ENCODE data around the gene COPZ2.
"Not testable (repeated sequence)": the region's sequence is repeated elsewhere in the genome, so short reads cannot be mapped to it uniquely, and the experiment has no call there.

COPZ2 gene

GRCh38 chr17:47992216-47992615 is 45.4 kb downstream of the COPZ2 start:
- Histone ChIP-seq H3K4me3 (ENCODE audit: low read depth in 1 of 2, low read length in 2 of 2) (no peak overlapping the region), H3K9me3 (ENCODE audit: control insufficient read depth in 1 of 2, low read length in 2 of 2) (no peaks in the 10 kb centered on the region), H3K27ac (ENCODE audit: low read length) (no peak overlapping the region), H3K36me3 (ENCODE audit: control insufficient read depth in 1 of 2, insufficient read depth in 2 of 2, low read length in 2 of 2) (no peaks in the 10 kb centered on the region), H3K27me3 (ENCODE audit: low read depth, low read length) (peaks cover 7% of the 10 kb centered on the region), H3K4me1 (ENCODE audit: control insufficient read depth in 1 of 2, insufficient read depth in 2 of 2, low read length in 2 of 2) (peaks cover 0 to 6% of the 10 kb centered on the region in 2 donors)

- Histone ChIP-seq H3K27ac (ENCODE audit: low read length) (no peak overlapping the region), H3K27me3 (ENCODE audit: low read depth, low read length) (peaks cover 7% of the 10 kb centered on the region), H3K9me3 (ENCODE audit: control insufficient read depth in 1 of 2, low read length in 2 of 2) (no peaks in the 10 kb centered on the region), H3K4me3 (ENCODE audit: low read depth in 1 of 2, low read length in 2 of 2) (no peak overlapping the region), H3K36me3 (ENCODE audit: control insufficient read depth in 1 of 2, insufficient read depth in 2 of 2, low read length in 2 of 2) (no peaks in the 10 kb centered on the region), H3K4me1 (ENCODE audit: control insufficient read depth in 1 of 2, insufficient read depth in 2 of 2, low read length in 2 of 2) (peaks cover 0 to 8% of the 10 kb centered on the region in 2 donors)
These were observed 46.5 kb downstream of the COPZ2 start for GRCh38 chr17:47990962-47991731.

GRCh38 chr17:47989700-47990099 is 47.9 kb downstream of the COPZ2 start:
- Histone ChIP-seq H3K4me1 (ENCODE audit: control insufficient read depth in 1 of 2, insufficient read depth in 2 of 2, low read length in 2 of 2) (peaks cover 0 to 8% of the 10 kb centered on the region in 2 donors), H3K27ac (ENCODE audit: low read length) (no peak overlapping the region), H3K9me3 (ENCODE audit: control insufficient read depth in 1 of 2, low read length in 2 of 2) (no peaks in the 10 kb centered on the region), H3K4me3 (ENCODE audit: low read depth in 1 of 2, low read length in 2 of 2) (no peak overlapping the region), H3K27me3 (ENCODE audit: low read depth, low read length) (no peaks in the 10 kb centered on the region), H3K36me3 (ENCODE audit: control insufficient read depth in 1 of 2, insufficient read depth in 2 of 2, low read length in 2 of 2) (no peaks in the 10 kb centered on the region)

GRCh38 chr17:47989159-47989558 is 48.4 kb downstream of the COPZ2 start:
- no peak overlapping the region for H3K27ac ChIP-seq (ENCODE audit: low read length)
- no peak overlapping the region for H3K4me3 ChIP-seq (ENCODE audit: low read depth in 1 of 2, low read length in 2 of 2)
- no peaks in the 10 kb centered on the region for H3K36me3 ChIP-seq (ENCODE audit: control insufficient read depth in 1 of 2, insufficient read depth in 2 of 2, low read length in 2 of 2)
- H3K27me3 ChIP-seq (ENCODE audit: low read depth, low read length), result no peaks in the 10 kb centered on the region
- peaks cover 0 to 8% of the 10 kb centered on the region in 2 donors for H3K4me1 ChIP-seq (ENCODE audit: control insufficient read depth in 1 of 2, insufficient read depth in 2 of 2, low read length in 2 of 2)
- no peaks in the 10 kb centered on the region for H3K9me3 ChIP-seq (ENCODE audit: control insufficient read depth in 1 of 2, low read length in 2 of 2)

- not testable (repeated sequence) for H3K27ac ChIP-seq (ENCODE audit: low read length); H3K4me1 ChIP-seq (ENCODE audit: control insufficient read depth in 1 of 2, insufficient read depth in 2 of 2, low read length in 2 of 2); H3K27me3 ChIP-seq (ENCODE audit: low read depth, low read length); H3K4me3 ChIP-seq (ENCODE audit: low read depth in 1 of 2, low read length in 2 of 2); H3K9me3 ChIP-seq (ENCODE audit: control insufficient read depth in 1 of 2, low read length in 2 of 2); H3K36me3 ChIP-seq (ENCODE audit: control insufficient read depth in 1 of 2, insufficient read depth in 2 of 2, low read length in 2 of 2)
These were observed 49.2 kb downstream of the COPZ2 start for GRCh38 chr17:47988445-47988844.

GRCh38 chr17:47987240-47987835 is 50.3 kb downstream of the COPZ2 start:
- H3K27ac ChIP-seq (ENCODE audit: low read length), result no peak overlapping the region
- peaks cover 0 to 8% of the 10 kb centered on the region in 2 donors for H3K4me1 ChIP-seq (ENCODE audit: control insufficient read depth in 1 of 2, insufficient read depth in 2 of 2, low read length in 2 of 2)
- no peak overlapping the region for H3K4me3 ChIP-seq (ENCODE audit: low read depth in 1 of 2, low read length in 2 of 2)
- no peaks in the 10 kb centered on the region for H3K27me3 ChIP-seq (ENCODE audit: low read depth, low read length)
- H3K9me3 ChIP-seq (ENCODE audit: control insufficient read depth in 1 of 2, low read length in 2 of 2), result no peaks in the 10 kb centered on the region
- H3K36me3 ChIP-seq (ENCODE audit: control insufficient read depth in 1 of 2, insufficient read depth in 2 of 2, low read length in 2 of 2), result peaks cover 0 to 11% of the 10 kb centered on the region in 2 donors

- peaks cover 4 to 19% of the 10 kb centered on the region in 2 donors for H3K36me3 ChIP-seq (ENCODE audit: control insufficient read depth in 1 of 2, insufficient read depth in 2 of 2, low read length in 2 of 2)
- no peaks in the 10 kb centered on the region for H3K9me3 ChIP-seq (ENCODE audit: control insufficient read depth in 1 of 2, low read length in 2 of 2)
- H3K4me1 ChIP-seq (ENCODE audit: control insufficient read depth in 1 of 2, insufficient read depth in 2 of 2, low read length in 2 of 2), result peaks cover 0 to 8% of the 10 kb centered on the region in 2 donors
- H3K27ac ChIP-seq (ENCODE audit: low read length), result no peak overlapping the region
- no peak overlapping the region for H3K4me3 ChIP-seq (ENCODE audit: low read depth in 1 of 2, low read length in 2 of 2)
- H3K27me3 ChIP-seq (ENCODE audit: low read depth, low read length), result no peaks in the 10 kb centered on the region
These were observed 51.1 kb downstream of the COPZ2 start for GRCh38 chr17:47986520-47986919.

GRCh38 chr17:47983492-47984223 is 53.9 kb downstream of the COPZ2 start:
- no peaks in the 10 kb centered on the region for H3K27me3 ChIP-seq (ENCODE audit: low read depth, low read length)

GRCh38 chr17:47982645-47983390 is 54.8 kb downstream of the COPZ2 start:
- no peaks in the 10 kb centered on the region for H3K9me3 ChIP-seq (ENCODE audit: control insufficient read depth in 1 of 2, low read length in 2 of 2)
- peaks cover 30 to 52% of the 10 kb centered on the region in 2 donors for H3K36me3 ChIP-seq (ENCODE audit: control insufficient read depth in 1 of 2, insufficient read depth in 2 of 2, low read length in 2 of 2)
- H3K4me1 ChIP-seq (ENCODE audit: control insufficient read depth in 1 of 2, insufficient read depth in 2 of 2, low read length in 2 of 2), result peaks cover 0 to 8% of the 10 kb centered on the region in 2 donors
- H3K27me3 ChIP-seq (ENCODE audit: low read depth, low read length), result no peaks in the 10 kb centered on the region
- H3K27ac ChIP-seq (ENCODE audit: low read length), result no peak overlapping the region
- H3K4me3 ChIP-seq (ENCODE audit: low read depth in 1 of 2, low read length in 2 of 2), result no peak overlapping the region

More at GRCh38 chr17:47983492-47984223, 53.9 kb downstream of the COPZ2 start:
- Histone ChIP-seq H3K4me3 (ENCODE audit: low read depth in 1 of 2, low read length in 2 of 2) (no peak overlapping the region), H3K4me1 (ENCODE audit: control insufficient read depth in 1 of 2, insufficient read depth in 2 of 2, low read length in 2 of 2) (peaks cover 0 to 8% of the 10 kb centered on the region in 2 donors), H3K27ac (ENCODE audit: low read length) (no peak overlapping the region), H3K9me3 (ENCODE audit: control insufficient read depth in 1 of 2, low read length in 2 of 2) (no peaks in the 10 kb centered on the region), H3K36me3 (ENCODE audit: control insufficient read depth in 1 of 2, insufficient read depth in 2 of 2, low read length in 2 of 2) (peaks cover 28 to 47% of the 10 kb centered on the region in 2 donors)

- Histone ChIP-seq H3K36me3 (ENCODE audit: control insufficient read depth in 1 of 2, insufficient read depth in 2 of 2, low read length in 2 of 2) (peaks cover 30 to 58% of the 10 kb centered on the region in 2 donors), H3K27ac (ENCODE audit: low read length) (no peak overlapping the region)
These were observed 55.4 kb downstream of the COPZ2 start for GRCh38 chr17:47982091-47982617.

More at GRCh38 chr17:47982091-47982617, 55.4 kb downstream of the COPZ2 start:
- no peak overlapping the region for H3K4me3 ChIP-seq (ENCODE audit: low read depth in 1 of 2, low read length in 2 of 2)
- no peaks in the 10 kb centered on the region for H3K27me3 ChIP-seq (ENCODE audit: low read depth, low read length)
- H3K4me1 ChIP-seq (ENCODE audit: control insufficient read depth in 1 of 2, insufficient read depth in 2 of 2, low read length in 2 of 2), result peaks cover 0 to 2% of the 10 kb centered on the region in 2 donors
- no peaks in the 10 kb centered on the region for H3K9me3 ChIP-seq (ENCODE audit: control insufficient read depth in 1 of 2, low read length in 2 of 2)
